HPDE6-E6E7 (cell line): ENCODE measurements around the gene KDSR.

Source experiments
- DNase-seq: peaks from one replicate; pipeline ENCODE4 v3.0.0; 2011; ENCODE audit warnings: missing footprints; ENCODE audit errors: extremely low spot score

The KDSR gene

DNA sequence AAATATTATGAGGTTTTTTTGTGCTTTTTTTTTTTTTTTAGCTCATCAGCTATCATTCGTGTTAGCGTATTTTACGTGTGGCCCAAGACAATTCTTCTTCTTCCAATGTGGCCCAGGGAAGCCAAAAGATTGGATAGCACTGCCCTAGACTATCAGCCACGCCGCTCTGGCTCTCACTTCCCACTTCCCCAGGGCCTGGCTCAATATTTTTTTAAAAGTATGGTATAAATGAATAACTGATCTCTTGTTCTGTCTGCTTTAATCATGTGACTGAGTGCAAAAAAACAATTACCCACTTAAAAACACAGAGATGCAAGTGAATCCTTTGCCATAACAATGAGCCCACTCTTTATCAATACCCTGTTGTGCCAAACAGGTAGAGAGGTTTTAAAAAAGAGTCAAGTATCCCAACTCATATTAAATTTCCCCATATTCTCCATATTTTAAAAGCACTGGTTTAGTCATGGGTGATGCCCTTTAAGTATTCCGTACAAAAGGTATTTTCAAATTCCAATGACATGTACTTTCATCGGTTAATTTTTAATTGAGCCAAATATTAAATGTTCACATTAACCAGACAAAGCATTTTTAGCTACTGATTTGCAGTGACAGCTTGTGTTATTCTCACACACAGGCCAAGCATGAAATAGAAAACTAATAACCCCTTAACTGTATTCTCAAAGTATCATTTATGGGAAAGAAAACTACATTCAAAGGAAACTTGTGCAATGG is 60.0 kb downstream of the KDSR start:
- DNase-seq = no peak

DNA sequence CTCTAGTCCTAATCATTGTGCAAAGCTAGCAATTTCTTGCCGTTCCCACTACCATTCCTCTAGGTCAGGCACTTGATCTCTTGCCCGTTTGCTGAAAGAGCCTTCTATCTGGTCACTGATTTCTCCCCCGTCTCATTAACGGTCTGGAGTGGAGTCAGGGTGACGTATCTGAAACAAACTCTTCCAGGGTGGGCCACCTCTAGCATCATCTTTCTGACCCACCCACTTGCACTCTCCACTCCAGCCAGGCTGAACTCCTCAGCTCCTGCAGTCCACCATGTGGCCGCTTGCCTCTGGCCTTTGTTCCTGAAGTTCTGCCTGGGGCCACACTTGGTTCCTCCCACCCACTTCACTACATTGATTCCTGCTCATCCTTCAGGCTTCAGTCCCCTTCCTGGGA is 60.8 kb downstream of the KDSR start:
- no peak for DNase-seq

DNA sequence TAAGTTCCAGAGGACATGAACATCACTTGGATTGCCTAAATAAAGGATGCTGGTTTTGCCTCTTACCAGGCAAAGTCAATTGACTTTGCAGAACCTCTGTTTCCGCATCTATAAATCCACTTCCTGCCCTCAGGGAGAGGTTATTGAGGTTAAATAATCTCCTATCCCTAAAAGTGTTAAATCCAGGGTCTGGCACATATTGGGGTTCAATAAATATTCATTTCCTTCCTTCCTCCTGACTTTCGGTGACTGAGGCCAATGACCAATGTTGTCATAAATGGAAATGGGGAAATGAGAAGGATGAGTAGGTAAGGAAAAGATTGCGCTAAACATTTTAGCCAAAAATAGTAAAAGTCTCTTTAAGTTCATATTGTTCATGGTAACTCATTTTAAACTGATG is 63.5 kb downstream of the KDSR start:
- DNase-seq = no peak

DNA sequence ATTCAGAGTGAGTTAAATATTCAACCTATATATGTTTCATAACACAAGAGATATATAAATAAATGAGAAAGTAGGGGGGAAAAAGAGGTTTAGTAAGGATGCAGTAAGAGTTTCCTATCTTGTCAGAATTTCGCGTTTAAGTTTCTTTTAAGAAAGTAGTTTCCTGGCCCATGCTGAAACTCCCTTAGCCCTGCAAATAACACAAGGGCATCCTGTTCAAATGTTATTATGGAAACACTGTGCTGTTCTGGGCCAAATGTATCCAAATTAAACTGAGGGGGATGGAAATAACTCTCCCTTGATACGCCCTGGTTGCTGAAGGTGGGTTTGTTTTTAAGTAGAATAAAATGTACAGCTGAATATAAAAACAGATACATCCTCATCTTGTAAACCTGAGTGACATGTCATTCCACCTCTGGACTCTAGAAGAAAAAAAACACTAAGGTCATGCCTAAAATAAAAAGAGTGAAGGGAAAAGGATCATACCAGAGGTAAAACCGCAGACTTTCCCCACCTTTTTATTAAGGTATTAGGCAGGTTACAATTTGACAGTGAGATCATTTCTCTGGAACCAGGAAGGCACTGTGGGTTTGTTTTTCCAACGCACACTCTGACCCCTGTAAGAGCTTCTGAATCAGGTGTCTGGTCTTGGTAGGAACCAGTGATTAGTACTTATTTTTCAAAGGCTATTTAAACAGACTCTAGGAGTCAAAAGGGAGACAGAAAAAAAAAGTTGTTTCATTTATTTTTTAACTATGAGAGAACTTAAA is 64.2 kb downstream of the KDSR start:
- DNase-seq = no peak

DNA sequence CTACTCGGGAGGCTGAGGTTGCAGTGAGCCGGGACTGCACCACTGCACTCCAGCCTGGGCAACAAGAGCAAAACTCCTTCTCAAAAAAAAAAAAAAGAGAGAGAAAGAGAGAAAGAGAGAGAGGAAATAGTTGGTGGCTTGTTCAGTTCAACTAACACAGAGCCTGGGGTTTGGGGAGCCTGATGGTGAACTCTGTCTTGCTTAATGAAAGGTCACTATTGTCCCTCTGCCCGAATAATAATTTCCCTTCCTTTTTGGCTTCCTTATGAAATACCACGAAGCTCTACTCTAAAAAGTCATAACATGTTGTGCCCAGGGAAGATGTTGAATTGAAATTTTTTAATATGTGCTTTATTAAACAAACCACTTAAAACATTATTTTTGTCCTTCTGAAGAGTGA is 64.8 kb downstream of the KDSR start:
- DNase-seq = no peak

DNA sequence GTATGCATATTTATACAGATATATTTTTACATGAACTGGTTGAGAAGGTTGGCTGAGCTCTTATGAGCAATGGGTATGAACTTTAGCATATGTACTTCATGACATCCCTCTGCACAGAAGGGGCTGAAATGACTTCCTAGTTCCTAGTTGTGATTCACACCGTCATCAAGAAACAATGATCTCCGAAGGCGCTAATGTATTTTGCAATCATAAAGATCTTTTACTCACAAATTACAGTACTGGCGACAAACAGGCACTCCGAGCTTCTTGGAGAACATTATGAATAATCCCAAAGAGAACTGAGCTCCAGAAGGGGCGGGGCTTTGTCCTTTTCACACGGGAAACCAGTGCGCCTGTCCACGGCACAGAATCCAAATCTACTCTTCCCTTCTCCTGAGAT is 65.6 kb downstream of the KDSR start:
- no peak for DNase-seq

DNA sequence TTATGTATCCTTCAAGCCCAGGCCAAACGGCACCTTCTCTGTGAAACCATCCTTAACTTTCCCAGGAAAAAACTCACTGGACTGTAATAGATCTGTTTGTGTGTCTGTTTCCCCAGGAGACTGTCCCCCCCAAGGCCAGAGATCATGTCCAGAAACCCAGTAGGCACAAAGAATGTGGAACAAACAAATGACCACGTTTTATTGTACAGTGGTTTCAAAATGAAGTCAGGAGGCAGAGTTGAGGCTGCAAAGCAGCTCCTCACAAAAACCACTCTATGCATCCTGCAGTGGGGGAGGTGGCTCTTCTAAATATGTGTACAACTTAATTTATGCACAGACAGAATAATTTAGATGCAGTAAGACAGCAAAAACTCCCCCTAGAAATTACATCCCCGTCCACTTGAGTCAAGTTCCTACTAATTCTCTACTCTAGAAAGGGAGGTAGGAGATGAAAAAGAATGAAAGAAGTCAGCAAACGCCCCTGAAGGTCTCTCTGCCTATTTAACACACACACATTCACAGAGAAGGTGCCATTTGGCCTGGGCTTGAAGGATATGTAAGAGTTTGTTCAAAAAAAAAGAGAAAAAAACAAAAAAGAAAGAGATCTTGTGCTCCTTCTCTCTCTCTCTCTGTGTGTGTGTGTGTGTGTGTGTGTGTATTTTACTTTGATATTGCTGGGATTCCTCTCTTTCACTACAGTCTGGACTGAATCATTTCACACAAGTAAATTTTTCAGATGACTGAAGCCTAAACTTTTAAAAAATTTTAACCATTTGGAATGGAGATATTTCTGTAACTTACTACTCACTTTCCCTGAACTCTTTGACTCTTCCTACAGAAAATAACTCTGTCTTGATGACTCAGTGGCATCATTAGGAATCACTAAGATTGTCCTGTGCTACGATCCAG is 66.9 kb downstream of the KDSR start:
- no peak for DNase-seq

DNA sequence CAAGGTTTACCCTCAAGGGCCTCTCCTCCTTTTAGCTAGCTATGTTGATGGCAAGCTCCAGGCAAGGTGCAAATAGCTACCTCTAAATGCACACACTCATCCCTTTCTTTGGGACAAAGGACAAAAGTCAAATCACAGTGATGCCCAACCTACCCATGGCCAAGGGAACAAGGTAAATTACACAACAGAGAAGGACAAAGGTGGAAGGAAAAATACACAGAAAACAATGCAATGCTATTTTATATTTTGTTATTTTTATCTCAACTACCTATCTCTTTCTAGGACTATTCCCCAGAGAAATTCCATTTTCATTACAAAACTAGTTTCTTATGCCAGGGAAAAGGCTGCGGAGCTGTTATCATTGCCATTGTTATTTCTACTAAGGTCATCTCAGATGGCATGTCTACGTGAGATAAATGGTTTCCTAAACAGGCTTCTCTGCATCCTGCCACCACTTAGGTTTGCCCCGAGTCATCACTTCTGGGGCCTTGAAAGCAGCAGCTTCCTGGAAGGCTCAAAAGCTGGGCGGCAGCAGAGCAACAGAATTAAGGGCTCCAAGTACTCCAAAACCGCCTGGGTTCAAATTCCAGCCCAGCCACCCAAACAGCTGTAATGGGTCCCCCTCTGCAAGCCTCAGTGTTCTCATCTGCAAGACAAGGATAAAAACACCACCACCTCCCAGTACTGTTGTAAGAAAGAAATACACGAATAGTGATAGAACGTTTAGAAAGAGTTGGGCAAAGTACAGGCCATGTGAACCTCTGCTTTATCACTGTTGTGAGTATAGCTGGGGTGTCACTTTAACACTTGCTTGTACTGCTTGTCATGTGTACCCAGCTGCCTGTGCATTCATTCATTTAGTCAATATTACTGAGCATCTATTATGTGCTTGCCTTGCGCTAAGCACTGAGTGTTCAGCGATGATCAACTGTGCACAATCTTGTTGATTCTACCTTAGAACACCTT is 68.3 kb downstream of the KDSR start:
- DNase-seq = no peak

DNA sequence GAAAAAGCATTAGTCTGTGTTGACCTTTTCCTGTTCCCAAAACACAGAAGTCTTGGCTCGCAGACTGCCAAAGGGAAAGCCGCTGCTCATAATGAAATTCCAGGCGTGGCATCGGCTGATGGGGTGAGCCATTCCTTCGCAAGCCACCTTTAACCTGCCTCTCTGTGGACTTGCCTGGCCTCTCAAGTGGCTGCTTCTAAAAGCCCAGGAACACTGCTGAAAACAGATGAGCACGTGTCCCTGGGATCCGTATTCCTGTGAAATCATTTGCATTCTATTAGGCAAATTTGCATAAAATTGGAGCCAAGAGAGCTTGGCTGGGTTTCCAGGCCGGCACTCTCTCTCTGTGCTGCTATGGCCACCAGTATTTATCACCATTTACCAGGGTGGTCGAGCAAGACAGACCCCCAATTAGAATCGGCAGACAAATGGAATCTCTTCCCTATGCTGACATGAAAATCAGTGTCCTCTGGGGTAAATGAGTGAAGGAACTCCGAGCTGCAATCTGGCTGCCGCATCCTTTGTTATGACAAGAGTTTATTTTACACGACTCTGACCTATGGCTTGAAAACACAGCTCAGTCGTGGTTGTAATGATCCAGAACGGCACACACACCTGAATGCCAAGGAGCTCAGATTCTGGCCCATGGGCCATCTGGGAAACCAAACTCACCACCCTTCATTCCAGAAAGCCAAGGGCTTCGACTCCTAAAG is 69.2 kb downstream of the KDSR start:
- DNase-seq = no peak

DNA sequence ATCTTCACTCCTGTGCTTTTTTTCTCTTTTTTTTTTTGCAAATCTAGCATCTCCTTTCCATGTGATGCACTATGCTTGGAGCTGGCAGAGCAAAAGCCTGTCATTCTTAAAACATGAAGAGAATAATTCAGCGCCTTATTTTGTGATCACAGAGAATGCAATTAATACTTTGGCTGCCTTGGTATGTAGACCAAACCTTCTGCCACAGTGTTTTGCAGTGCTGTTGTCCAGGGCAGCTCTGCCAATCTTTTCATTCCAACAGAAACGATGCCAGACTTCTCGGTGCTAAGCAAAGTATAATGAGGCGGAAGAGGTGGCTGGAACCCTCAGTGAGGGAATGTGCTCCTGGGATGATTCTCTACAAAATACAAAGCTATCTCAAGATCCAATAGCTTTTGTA is 73.1 kb downstream of the KDSR start:
- DNase-seq = no peak

DNA sequence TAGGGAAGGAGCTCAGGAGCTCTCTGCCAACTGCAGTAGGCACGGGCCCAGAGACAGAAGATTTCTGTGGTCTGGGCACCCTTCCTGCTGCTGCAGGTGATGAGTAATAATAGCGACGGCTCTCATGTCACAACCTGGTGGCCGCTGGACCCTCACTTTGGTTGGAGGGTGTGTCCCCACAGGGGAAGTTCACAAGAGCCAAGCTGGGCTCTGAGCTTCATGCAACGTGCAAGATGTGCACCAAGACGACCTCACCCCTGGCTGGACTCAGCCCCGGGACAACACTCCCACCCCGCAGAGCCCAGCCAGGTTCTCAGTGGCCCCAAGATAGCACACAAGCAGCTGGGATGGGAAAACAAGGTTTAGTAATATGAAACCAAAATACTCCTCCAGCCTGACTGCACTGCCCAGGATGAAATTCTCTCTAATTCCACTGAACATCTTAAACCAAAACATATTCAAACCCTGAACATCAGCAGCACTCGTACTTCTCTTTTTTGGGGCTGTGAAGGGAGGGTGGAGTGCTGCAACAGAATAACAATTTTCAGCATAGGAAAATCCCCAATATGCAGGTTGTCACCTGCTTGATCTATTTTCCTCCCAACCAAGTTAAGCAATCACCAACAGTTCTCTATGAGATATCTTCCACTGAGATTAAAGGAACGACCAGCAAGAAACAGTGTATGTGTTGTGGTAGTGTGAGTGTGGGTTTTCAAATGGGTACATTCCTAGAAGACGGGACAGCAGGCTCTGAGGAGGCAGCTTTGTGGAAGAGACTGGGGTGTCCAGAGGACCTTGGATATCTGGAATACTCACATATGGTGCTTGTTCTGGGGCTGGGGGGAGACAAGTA is 73.9 kb downstream of the KDSR start:
- DNase-seq = no peak

DNA sequence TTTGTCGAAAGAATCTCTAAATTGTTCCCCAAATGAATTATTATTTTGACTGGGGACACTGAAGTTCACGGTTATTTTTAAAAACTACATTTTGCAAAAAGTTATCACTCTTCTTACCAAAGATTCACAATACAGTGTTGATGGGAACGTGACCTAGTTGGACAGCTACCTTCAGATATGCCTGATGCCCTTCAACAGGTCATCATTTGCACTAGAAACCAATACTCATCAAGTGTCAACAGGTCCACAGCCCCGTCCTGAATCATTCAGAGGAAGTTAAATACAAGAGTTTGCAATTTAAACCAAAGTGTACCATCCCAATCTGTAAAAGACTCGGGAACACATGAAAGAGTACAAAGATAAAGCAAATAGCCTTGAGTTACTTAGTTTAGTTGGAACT is 75.7 kb downstream of the KDSR start:
- DNase-seq = no peak

DNA sequence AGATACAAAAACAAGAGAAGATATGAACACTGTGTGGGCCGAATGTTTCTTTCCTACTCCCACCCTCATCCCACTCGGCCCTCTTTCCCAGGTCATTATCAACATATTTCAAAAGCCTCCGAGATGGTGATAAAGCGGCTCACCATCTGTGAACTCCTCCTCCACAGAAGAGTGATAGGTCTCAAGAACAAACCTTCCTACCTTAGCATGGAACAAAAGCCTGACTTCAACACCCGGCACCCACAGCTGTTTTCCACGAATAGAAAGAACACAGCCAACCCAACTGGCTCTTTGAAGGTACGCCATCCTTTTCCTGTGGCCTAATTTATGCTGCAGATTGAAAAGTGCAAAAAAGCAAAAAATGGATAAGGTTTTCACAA is 76.2 kb downstream of the KDSR start:
- no peak for DNase-seq

DNA sequence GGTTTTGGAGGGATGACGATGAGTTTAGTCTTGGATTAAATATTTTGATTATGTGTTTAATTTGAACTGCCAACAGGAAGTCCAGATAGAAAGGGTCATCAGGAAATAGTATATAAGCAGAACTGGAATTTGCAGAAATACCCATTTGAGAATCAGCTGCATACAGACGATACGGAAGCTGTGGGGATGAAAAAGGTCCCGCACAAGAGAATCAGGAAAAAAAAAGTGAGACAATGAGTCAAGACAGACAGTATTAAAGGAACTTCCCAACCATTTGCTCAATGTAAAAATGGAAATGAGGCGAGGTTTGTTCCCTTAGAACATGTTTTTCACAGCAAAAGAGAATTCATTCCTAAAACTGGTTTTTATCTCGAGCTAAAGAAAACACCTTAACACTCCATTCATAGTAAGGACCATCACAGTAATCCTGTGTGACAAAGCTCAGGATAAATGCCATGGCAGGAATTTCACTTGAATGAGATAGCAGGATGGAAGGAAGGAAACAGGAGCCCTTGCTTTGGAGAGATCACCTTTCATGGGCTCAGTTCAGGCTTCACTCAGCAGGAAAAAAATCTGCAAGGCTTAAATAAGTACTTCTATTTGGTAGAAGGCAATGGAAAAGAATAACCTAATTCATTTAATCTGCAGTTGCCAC is 76.7 kb downstream of the KDSR start:
- no peak for DNase-seq

DNA sequence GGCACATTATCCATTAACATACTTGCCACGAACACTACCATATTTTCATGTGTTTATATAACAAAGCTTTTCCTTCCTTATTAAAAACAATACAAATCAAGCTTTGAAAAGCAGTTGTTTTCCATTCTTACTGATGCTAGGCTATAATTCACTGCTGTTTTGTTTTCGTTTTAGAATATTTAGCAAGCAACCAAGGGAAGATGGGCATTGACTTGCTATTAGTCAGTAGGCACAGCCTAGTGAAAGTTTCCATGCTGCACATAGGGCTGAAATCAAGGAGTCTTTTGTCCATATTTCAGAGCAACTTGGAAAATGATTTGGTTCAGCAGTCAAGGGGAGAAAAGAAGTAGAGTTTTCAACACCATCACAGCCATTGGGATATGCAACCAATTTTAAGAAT is 78.7 kb downstream of the KDSR start:
- no peak for DNase-seq

DNA sequence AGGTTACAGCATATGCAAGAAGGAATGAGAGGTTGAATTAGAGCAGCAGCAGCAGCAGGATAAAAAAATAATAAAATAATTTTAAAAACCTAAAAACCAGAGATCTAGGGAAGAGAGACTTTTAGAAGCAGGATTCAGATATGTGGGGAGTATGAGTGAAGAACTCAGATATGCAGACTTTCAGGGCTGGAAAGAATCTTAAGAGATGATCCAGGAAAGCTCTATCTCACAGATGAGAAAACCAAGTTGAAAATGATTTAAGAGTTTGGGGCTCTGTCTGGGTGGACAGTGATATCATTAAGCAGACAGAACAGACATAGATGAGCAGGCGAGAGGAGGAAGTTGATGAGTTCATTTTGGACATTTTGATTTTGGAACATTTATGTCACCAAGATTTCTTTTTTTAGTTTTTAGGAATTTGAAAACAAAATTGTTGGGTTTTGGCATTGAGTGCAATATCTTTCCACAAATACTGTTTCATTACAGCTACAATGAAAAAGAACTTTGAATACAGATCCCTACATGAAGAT is 79.2 kb downstream of the KDSR start:
- DNase-seq = no peak

DNA sequence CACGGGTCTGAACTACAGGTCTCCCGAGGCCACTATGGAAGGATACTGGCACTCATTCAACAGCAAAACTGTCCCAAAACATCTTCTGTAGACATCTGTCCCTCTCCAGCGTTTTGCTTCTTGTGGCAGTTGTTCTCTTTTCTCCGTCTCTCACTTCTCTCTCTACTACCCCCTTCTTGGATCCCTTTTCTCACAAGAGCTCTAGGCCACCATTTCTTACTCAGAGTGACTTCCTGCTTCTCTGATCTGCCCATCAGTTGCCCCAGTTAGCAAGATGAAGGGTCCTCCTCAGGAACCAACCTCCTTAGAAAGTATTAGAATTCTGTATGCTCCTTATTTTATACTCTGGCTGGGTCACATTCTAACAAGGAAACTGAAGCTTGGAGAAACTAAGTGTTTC is 80.1 kb downstream of the KDSR start:
- DNase-seq = no peak

DNA sequence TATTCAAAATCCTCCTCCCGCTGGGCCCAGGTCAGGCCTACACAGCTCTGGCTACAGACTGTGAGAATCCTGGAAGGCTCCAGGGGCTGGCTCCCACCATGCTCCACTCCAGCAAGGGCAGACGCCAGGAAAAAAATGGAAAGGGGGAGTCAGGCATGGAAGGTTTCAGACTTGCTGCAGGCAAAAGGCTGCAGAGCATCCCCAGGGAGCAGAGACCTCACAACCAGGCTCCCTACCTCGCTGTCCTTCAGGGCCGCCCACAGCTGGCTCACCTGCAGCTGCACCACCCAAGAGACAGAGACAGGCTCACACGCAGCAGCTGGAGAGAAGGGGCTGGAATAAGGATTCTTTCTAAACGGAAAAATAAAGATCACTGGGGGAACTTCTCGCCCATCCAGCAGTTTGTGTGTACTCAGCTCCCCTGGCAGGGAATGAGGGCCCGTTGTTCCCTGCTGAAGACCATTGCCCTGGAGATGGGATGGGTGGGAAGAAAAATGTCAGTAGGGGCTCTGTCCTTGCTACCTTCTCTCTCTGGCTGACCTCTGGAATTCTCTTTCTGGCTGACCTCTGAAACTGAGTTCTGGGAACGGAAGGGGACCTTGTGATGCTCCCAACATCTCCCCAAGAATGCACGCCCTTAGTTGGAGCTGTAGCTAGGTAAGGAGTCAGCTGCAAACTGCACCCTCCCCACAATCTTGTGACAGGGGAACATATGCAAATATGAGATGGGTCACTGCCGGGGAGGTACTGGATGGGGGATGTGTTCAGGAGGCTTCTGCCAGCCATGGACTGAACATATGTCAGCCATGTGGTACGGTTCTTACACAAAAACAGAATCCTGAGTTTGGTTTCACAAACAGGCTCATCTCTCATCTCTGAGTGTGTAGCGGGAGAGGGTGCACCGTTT is 81.9 kb downstream of the KDSR start:
- DNase-seq = no peak
